Left forelimb (tissue), 1 donor: ENCODE data around the gene STK25.
"Not testable (repeated sequence)": the region's sequence is repeated elsewhere in the genome, so short reads cannot be mapped to it uniquely, and the experiment has no call there.

Source experiments
- DNase-seq: peaks from one replicate; pipeline ENCODE4 v3.0.0-alpha.2; 2018; ENCODE audit warnings: low spot score

STK25 gene

GRCh38 chr2:241507430-241508239 lies 749 bp downstream of the STK25 start:
- DNase-seq = peak; percentile 71

GRCh38 chr2:241506793-241507429 lies 1.5 kb downstream of the STK25 start:
- no peak for DNase-seq

GRCh38 chr2:241506317-241506716 lies 2.1 kb downstream of the STK25 start:
- DNase-seq = not testable (repeated sequence)

- DNase-seq = no peak
Measured at GRCh38 chr2:241505781-241506201, 2.6 kb downstream of the STK25 start.

DNA sequence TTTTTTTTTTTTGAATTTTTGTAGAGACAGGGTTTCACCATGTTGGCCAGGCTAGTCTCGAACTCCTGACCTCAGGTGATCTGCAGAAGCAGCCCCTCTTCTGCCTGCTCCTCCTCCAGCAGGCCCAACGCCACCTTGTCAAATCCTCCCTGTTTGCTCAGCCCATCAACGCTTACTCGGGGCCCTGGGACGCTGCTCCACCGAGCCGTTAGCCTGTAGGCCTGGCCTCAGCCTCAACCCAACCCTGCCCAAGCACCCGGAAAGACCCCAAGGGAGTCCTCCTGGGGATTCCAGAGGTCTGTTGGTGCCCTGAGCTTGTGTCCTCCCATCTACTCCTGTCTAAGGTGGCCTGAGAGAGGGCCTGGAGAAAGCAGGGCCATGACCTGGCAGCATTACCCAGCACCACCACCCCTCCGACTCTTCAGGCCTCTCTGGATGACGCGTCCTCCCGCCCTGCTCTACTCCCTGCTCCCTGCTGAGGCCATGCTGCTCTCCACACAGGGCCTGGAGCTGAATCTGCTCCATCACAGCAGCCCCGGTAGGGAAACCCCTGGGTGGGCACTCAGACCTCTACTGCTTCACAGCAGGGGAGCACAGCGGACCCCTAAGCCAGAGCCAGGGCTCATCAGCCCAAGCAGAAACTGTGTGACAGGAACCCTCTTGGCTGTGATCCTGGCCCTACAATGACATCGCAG lies 3.2 kb downstream of the STK25 start:
- no peak for DNase-seq

DNA sequence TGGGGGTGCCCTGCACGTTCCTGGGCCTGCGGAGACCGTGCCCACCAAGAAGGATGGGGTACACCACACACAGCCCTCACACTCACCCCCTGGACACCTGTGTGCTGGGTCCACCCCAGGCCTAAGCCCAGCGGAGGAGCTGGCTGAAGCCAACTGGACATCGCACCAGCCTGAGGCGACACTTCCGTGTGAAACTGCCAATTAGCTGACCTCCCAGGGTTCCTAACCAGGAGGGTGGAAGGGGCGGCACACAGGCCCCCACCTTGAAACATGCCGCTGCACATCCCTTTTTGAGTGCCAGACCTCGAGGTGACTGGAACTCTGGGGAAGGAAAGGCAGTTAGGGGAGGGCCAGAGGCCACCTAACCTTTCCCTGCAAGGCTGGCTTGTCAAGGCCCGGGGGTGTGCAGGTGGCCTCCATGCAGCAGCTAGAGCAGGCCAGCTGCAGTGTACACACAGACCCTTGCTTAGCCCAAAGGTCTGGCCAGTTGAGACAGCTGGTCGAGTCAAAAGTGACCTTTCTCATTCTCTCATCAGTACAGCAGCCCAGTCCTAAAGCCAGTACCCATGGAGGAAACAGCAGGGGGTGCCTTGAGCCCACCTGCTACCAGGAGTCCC lies 4.5 kb downstream of the STK25 start:
- no peak for DNase-seq

GRCh38 chr2:241502281-241502680 lies 6.1 kb downstream of the STK25 start:
- no peak for DNase-seq

GRCh38 chr2:241501551-241501950 lies 6.8 kb downstream of the STK25 start:
- no peak for DNase-seq

GRCh38 chr2:241501099-241501541 lies 7.3 kb downstream of the STK25 start:
- DNase-seq = no peak

DNA sequence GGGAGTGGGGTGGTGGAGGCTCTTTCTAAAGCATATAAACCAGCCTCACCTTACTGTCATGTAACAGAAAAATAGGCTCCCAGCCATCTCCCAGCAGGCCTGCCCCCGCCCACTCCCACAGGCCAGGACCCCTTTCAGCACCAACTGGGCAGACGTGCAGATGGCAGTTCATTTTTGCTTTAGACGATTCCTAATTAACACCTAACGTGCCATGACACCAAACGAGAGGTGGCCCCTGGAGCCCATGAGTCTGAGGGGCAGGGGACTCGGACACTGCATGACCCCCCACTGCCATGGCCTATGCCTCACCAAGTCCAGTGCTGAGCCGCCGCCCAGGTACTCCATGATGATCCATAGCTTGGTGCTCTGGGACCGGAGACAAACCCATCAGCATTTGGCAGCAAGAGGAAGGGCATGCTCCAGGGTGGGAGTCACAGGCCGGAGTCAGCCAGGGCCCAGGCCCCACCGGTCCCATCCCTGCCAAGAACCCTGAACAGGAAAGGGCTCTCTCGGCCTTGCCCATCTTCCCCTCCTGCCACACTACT lies 7.9 kb downstream of the STK25 start:
- no peak for DNase-seq

DNA sequence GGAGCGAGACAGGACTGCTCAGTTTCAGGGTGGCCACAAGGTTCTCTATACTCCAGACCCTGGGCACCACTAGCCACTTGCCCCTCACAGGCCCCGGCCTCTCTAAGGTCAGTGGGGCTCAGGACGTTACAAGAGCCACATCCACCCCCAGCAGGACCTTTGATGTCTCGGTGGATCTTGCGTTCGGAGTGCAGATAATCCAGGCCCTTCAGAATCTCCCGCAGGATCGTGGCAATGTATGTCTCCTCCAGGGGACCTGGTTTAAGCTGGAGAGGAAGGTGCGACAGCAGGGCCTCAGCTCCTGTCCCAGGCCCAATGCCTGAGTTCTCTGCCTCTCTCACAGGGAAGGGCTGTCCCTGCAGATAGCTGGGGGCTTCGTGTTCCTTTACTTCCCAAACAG lies 8.4 kb downstream of the STK25 start:
- DNase-seq = no peak

GRCh38 chr2:241499146-241499965 lies 9.0 kb downstream of the STK25 start:
- DNase-seq = no peak

- no peak for DNase-seq
Measured at GRCh38 chr2:241498115-241499070, 10.0 kb downstream of the STK25 start.

GRCh38 chr2:241496904-241497877 lies 11.2 kb downstream of the STK25 start:
- no peak for DNase-seq

- no peak for DNase-seq
Measured at GRCh38 chr2:241496003-241496707, 12.2 kb downstream of the STK25 start.

GRCh38 chr2:241495172-241496002 lies 13.0 kb downstream of the STK25 start:
- no peak for DNase-seq

DNA sequence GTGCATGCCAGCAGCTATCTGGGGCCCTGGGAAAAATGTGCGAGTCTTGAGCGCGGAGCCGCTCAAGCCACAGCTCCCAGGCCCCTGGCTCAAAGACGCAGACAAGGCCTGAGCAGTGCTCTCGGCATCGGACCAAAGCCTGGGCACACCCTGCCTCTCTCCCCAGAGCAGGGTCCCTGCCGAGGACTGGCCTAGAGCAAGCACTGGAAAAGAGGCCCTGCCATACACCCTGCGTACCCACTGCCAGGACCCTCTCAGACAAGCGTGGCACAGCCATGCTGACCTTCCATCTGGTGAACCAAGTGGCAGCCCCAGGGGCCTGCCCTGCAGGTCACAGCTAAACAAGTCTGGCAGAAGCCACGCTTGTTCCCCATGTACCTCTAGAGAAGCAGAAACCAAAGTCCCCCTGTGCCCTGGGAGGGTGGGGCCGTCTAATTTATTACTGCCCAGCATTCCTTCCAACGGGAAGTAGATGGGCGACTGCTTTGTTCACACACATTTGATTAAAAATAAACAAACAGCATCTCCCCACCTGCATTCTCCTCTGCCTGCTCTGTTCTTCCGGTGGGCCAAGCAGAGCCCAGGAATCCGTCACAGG lies 14.0 kb downstream of the STK25 start:
- no peak for DNase-seq
